ENCODE measurements around the gene LRSAM1.

The LRSAM1 gene

DNA sequence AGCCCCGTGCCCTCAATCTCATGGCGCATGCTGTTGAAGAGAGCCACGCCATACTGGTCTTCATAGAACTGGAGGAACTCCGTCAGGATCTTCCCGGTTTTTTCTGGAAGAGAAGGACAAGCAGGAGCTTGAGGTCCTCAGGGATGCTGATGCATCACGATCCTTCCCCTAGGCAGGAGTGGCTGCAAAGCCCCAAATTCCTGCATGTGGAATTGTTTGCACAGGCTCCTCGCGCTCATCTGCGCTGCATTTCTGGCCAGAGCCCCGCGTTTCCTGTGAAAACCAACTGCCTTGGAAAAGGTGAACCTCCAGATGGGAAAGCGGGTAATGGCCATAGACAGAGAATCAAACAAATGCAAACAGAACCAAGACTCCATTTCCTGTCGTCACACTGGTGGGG, 80.4 kb downstream of the LRSAM1 start:
- Histone ChIP-seq H3K27ac (ENCODE audit: low read length) (no peak overlapping the region), H2AFZ (ENCODE audit: low read depth, low read length) (no peak overlapping the region), H3K36me3 (ENCODE audit: insufficient read depth, low read length) (no peaks in the 10 kb centered on the region), H3K27me3 (ENCODE audit: insufficient read depth, low read length, poor library complexity) (no peaks in the 10 kb centered on the region), H3K9ac (ENCODE audit: low read depth, low read length) (no peak overlapping the region), H3K79me2 (ENCODE audit: insufficient read depth, low read length) (no peaks in the 10 kb centered on the region), H3K4me1 (ENCODE audit: insufficient read depth, low read length) (no peaks in the 10 kb centered on the region), H3K4me3 (ENCODE audit: low read depth in 1 of 2, low read length in 2 of 2) (no peak overlapping the region), H4K20me1 (ENCODE audit: insufficient read depth, low read length) (no peaks in the 10 kb centered on the region), H3K4me2 (ENCODE audit: insufficient read depth, low read length) (no peak overlapping the region), H3K9me3 (ENCODE audit: insufficient read depth, low read length, severe bottlenecking) (no peaks in the 10 kb centered on the region)
- no peak for ATAC-seq (ENCODE audit: insufficient read depth, low read depth)
- DNase-seq: no peak
- TF ChIP-seq, protein P1, sequence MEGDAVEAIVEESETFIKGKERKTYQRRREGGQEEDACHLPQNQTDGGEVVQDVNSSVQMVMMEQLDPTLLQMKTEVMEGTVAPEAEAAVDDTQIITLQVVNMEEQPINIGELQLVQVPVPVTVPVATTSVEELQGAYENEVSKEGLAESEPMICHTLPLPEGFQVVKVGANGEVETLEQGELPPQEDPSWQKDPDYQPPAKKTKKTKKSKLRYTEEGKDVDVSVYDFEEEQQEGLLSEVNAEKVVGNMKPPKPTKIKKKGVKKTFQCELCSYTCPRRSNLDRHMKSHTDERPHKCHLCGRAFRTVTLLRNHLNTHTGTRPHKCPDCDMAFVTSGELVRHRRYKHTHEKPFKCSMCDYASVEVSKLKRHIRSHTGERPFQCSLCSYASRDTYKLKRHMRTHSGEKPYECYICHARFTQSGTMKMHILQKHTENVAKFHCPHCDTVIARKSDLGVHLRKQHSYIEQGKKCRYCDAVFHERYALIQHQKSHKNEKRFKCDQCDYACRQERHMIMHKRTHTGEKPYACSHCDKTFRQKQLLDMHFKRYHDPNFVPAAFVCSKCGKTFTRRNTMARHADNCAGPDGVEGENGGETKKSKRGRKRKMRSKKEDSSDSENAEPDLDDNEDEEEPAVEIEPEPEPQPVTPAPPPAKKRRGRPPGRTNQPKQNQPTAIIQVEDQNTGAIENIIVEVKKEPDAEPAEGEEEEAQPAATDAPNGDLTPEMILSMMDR (IDR thresholded peaks at IDR 0.05; ENCODE audit: borderline replicate concordance, extremely low read depth, low read length, poor library complexity, severe bottlenecking): no peak
- TF ChIP-seq EZH2 (IDR thresholded peaks at IDR 0.05; ENCODE audit: borderline replicate concordance, low read depth, low read length, severe bottlenecking): no peak

DNA sequence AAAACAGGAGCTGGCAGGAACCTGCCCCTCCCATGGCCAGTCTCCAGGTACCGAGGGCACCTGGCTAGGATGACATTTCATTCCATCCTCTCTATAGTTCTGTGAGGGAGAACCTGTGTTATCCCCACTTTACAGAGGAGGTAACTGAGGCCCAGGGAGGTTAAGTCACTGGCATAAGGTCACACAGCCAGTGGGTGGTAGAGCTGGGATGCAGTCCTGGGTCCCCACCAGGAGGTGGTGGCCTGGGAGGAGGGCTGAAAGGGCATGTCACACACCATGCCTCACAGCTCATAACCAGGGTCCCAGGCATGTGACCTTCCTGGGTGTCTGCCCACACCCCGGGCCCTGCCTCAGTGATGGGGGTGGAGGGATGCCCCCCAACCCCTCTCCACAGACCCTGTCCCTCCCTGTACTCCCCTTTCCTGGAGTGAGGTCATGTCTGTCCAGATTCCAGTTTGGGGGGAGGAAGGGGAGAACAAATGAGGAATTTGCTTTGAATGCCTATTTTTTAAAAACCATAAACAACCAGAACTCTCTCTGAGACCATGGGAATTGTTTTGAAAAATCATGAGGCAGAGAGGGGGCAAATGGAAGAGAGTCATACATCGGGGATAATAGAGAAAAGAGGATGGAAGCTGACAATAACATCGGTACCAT, 83.1 kb downstream of the LRSAM1 start:
- Histone ChIP-seq H3K36me3 (ENCODE audit: insufficient read depth, low read length) (no peaks in the 10 kb centered on the region), H3K9me3 (ENCODE audit: insufficient read depth, low read length, severe bottlenecking) (no peaks in the 10 kb centered on the region), H3K79me2 (ENCODE audit: insufficient read depth, low read length) (no peaks in the 10 kb centered on the region), H2AFZ (ENCODE audit: low read depth, low read length) (no peak overlapping the region), H4K20me1 (ENCODE audit: insufficient read depth, low read length) (no peaks in the 10 kb centered on the region), H3K4me1 (ENCODE audit: insufficient read depth, low read length) (no peaks in the 10 kb centered on the region), H3K9ac (ENCODE audit: low read depth, low read length) (no peak overlapping the region), H3K27ac (ENCODE audit: low read length) (no peak overlapping the region), H3K4me3 (ENCODE audit: low read depth in 1 of 2, low read length in 2 of 2) (no peak overlapping the region), H3K27me3 (ENCODE audit: insufficient read depth, low read length, poor library complexity) (no peaks in the 10 kb centered on the region), H3K4me2 (ENCODE audit: insufficient read depth, low read length) (no peak overlapping the region)
- TF ChIP-seq, protein P1 (IDR thresholded peaks at IDR 0.05; ENCODE audit: borderline replicate concordance, extremely low read depth, low read length, poor library complexity, severe bottlenecking): no peak
- no peak for TF ChIP-seq EZH2 (IDR thresholded peaks at IDR 0.05; ENCODE audit: borderline replicate concordance, low read depth, low read length, severe bottlenecking)
- no peak for DNase-seq
- no peak for ATAC-seq (ENCODE audit: insufficient read depth, low read depth)

DNA sequence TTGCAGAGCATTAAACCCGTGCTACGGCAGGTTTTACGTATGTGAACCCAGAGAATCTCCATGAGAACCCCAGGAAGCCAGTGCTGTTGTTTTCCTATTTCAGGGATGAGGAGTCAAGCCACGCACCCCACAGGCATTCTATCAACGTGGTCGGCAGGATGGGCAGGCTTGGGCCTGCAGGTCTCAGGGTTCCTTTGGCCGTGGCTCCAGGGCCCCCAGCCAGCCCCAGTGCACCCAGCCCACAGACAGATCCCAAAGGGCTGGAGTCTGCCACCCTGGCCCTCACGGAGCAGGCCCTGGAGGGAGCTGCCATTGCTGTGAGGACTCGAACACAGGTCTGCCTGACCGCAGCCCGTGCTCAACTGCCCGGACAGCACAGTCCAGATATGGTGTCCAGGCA, 83.6 kb downstream of the LRSAM1 start:
- Histone ChIP-seq H3K79me2 (ENCODE audit: insufficient read depth, low read length) (no peaks in the 10 kb centered on the region), H3K9me3 (ENCODE audit: insufficient read depth, low read length, severe bottlenecking) (no peaks in the 10 kb centered on the region), H3K4me3 (ENCODE audit: low read depth in 1 of 2, low read length in 2 of 2) (no peak overlapping the region), H3K27me3 (ENCODE audit: insufficient read depth, low read length, poor library complexity) (no peaks in the 10 kb centered on the region), H3K36me3 (ENCODE audit: insufficient read depth, low read length) (no peaks in the 10 kb centered on the region), H3K4me1 (ENCODE audit: insufficient read depth, low read length) (no peaks in the 10 kb centered on the region), H2AFZ (ENCODE audit: low read depth, low read length) (no peak overlapping the region), H3K4me2 (ENCODE audit: insufficient read depth, low read length) (no peak overlapping the region), H3K27ac (ENCODE audit: low read length) (no peak overlapping the region), H4K20me1 (ENCODE audit: insufficient read depth, low read length) (no peaks in the 10 kb centered on the region), H3K9ac (ENCODE audit: low read depth, low read length) (no peak overlapping the region)
- DNase-seq (no peak), ATAC-seq (ENCODE audit: insufficient read depth, low read depth) (no peak)
- TF ChIP-seq EZH2 (IDR thresholded peaks at IDR 0.05; ENCODE audit: borderline replicate concordance, low read depth, low read length, severe bottlenecking): no peak
- TF ChIP-seq, protein P1 (IDR thresholded peaks at IDR 0.05; ENCODE audit: borderline replicate concordance, extremely low read depth, low read length, poor library complexity, severe bottlenecking): no peak

Measured in DND-41 (cell line).